Fibroblast of gingiva (primary cell): ENCODE data around the gene KCNMA1.
"Not testable (repeated sequence)": the region's sequence is repeated elsewhere in the genome, so short reads cannot be mapped to it uniquely, and the experiment has no call there.

Source experiments
- DNase-seq: peaks from one replicate; pipeline ENCODE4 v3.0.0-alpha.2; 2011; ENCODE audit warnings: low read depth

The KCNMA1 gene

GRCh38 chr10:77637532-77638320, at the start of gene KCNMA1:
TSS of gene KCNMA1 (minus strand) at chr10:77637808.
- DNase-seq, result peak; percentile 55

DNA sequence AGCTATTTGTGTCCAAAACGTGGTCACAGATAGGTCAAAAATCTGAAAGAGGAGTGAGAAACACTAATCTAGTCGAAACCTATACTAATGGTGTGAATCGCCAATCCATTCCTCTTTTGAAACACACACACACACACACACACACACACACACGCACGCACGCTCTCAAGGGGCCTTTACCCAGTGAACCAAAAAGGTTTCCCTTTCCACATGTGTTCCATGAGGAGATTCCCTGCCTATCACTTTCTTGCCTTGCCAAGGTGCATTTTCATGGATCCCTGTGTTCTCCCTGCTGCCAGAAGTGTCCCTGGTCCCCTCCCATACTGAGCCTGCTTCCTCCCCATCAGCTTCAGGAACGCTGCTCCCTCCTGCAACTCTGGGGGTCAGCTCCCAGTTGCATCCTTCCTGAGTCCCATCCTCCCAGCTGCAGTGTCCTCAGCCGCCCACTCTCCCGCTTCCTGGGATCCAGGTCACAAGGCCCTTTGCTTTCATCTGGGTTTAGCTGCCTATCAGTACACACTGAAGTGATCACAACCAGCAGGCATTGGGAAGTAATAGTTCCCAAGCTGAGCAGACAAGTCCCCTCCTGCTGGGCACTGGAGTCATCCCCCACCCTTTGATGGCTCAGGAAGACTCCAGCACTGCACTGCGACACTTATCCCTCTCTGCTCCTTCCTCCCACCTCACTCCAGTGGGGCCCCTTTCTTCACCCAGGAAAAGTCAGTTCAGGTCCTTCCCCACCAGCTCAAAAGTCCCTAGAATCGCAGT, 49.2 kb upstream of the KCNMA1 start:
- no peak for DNase-seq

DNA sequence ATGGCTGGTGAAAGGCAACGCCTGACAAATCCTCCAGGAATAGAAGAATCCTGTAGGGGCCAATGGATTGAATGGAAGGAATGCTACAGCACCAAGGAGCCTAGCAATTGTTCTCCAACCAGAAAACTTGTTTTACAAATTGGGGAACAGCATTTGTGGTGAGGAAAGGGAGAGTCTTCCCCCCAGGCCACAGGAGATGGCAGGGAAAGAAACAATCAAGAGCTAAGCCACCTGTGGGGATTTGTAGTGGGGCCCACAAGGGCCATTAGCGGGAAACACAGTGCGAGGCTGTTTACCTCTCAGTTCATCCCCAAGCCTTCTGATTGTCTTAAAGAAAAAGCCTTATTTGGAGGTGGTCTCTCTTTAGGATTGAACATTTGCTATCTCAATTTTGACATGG, 48.5 kb upstream of the KCNMA1 start:
- no peak for DNase-seq

- DNase-seq, result no peak
Measured at GRCh38 chr10:77685432-77685831, 47.8 kb upstream of the KCNMA1 start.

- DNase-seq, result not testable (repeated sequence)
Measured at GRCh38 chr10:77683088-77683432, 45.5 kb upstream of the KCNMA1 start.

GRCh38 chr10:77682393-77683087, 44.9 kb upstream of the KCNMA1 start:
- no peak for DNase-seq

GRCh38 chr10:77681839-77682238, 44.2 kb upstream of the KCNMA1 start:
- no peak for DNase-seq

DNA sequence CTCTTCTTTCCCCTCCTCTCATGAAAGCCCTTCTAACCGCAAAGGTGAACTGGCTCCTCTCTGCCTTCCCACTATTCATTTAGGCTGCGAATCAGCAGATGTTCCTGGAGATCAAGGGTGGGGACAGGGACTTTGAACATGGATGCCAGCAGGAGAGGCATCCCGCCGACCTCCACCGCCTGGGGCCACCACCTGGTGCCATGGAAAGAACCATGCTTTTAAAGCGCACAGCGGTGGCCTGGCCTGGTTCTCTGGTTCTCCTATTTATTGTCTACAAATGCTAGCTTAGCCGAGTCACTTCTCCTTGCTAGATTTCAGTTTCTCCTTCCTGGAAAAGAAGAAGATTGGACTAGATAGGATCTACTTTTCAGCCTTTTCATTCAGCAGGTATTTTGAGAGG, 43.2 kb upstream of the KCNMA1 start:
- DNase-seq, result no peak

GRCh38 chr10:77680065-77680464, 42.5 kb upstream of the KCNMA1 start:
- DNase-seq, result no peak

DNA sequence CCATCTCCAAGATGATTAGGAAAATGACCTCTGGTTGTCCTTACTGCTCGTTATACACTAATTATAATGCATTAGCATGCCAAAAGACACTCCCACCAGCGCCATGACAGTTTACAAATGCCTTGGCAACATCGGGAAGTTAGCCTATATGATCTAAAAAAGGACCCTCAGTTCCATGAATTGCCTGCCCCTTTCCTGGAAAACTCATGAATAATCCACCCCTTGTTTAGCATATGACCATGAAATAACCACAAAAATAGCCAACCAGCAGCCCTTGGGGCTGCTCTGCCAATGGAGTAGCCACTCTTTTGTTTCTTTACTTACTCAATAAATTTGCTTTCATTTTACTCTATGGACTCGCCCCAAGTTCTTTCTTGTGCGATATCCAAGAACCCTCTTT, 41.6 kb upstream of the KCNMA1 start:
- no peak for DNase-seq

GRCh38 chr10:77678146-77678545, 40.5 kb upstream of the KCNMA1 start:
- no peak for DNase-seq

GRCh38 chr10:77675347-77675746, 37.7 kb upstream of the KCNMA1 start:
- DNase-seq, result no peak

DNA sequence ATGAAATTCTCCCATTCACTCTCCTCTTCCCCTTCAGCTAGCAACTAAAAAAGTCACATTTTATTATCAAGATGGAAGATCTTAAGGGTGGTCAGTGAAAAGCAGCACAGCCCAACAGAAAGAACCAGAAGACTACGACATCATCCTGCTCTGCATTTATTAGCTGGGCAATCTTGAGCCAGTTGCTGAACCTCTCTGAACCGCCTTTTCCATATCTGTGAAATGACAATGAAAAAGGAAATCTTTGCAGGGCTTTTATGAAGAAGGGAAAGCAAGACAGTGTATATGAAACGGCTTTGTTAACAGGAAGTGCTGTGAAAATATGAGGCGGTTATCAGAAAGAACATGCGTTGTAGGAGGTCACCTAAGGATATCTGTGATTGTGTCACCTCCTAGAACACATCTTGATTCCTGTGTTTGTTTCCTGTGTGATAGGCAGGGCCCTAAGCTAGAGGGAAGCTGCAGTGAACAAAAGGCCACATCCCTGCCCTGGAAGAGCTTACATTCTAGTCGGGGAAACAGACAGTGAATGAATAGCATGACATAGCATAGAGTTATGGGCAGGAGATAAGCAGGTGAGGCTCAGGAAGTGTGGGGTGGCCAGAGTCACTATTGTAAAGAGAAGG, 36.0 kb upstream of the KCNMA1 start:
- no peak for DNase-seq

DNA sequence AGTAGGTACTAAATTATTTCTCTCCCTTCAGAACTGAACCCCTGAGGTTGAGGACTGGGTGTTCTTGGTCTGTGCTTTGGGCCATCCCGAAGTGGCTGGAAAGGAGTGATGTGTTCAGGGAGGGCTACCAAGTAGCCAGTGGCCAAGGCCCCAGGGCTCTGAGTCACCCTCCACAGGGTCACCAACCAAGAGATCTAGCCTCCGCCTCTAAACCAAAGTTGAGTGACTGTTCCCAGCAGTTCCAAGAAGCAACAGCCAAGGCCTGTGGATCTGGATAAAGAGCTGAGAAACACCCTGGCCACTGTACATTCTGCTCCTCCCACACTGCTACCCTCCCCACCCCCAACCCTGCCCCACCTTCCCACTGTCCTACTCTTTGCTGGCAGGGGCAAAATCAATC, 35.5 kb upstream of the KCNMA1 start:
- no peak for DNase-seq

DNA sequence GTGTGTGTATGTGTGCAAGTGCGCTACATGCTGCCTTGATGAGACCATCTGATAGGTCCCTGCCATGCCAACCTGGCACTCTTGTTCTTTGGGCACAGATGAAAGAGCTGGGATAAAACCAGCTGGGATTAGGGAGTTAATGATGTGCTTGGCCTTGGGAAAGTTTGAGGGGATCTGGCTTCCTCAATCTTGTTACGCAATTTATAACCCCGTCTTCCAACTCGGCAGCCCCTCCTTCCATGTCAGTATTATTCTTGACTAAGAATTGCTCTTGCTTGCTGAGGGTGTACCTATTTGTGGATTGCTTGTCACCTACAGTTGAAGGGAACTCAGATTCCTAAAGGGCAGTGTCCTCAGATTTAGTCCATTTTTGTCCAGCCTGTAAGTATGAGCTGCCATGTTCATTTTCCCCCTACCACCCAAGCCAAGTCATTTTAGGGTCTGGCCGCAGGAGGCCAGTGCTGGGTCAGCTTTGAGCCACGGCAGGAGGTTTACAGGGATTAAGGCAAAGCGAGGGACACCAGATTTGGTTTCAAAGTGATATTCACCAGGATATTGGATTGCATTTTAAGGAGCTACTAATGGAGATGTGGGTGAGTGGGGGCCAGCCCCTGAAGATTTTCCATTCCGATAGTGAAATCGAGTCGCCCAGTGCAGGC, 34.1 kb upstream of the KCNMA1 start:
- DNase-seq, result no peak

DNA sequence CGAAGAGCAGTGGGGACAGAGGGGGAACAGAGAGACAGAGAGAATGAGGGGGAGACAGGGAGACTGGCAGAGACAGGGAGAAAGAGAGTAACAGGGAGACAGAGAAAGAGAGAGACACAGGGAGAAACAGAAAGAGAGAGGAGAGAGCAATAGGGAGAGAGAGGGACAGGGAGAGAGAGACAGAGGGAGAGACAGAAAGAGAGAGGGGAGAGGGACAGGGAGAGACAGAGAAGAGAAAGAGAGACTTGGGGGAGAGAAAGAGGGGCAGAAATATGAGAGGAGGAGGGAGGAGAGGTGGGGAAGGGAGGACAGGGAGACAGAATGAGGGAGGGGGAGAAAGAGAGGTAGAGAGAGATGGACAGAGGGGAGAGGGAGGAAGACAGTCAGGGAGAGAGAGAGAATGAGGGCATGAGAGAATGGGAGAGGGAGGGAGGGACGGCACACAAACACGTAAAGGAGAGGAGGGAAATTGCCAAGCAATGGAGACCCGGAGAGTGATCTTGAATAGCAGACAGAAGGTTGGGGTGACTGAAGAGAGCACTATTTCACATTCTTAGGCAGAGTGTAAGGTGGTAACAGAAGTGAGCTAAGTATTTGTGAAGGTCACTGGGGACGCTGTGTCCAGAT, 33.3 kb upstream of the KCNMA1 start:
- no peak for DNase-seq

- DNase-seq, result no peak
Measured at GRCh38 chr10:77669892-77670291, 32.3 kb upstream of the KCNMA1 start.

GRCh38 chr10:77667426-77668324, 30.1 kb upstream of the KCNMA1 start:
- DNase-seq, result peak; percentile 5

- no peak for DNase-seq
Measured at GRCh38 chr10:77666821-77667220, 29.2 kb upstream of the KCNMA1 start.

DNA sequence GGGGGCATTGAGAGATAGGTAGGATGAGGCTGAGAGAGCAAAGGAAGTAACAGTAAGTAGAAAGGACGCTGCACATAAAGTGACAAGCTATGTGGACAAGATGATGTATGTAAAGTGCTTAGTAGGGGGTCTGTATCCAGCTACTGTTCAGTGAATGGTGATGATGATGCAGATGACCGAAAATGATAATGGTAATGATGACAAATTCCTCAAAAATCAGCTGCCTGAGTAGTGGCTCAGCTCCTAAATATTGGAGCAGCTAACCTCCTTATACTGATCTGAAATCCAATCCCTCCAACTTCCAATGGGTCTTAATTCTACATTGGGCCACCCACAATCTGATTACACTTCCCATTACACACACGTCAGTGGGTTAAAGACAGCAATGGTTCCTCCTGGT, 27.1 kb upstream of the KCNMA1 start:
- no peak for DNase-seq
